ENCODE measurements around the gene TMOD4.
A peak's percentile ranks its signal among the peaks of the same experiment; 100 is the strongest.

The TMOD4 gene

GRCh38 chr1:151175041-151175741, 590 bp downstream of the TMOD4 start:
- no peak for DNase-seq

GRCh38 chr1:151171190-151171589, 4.6 kb downstream of the TMOD4 start:
- no peak for DNase-seq

- DNase-seq: no peak
Measured at GRCh38 chr1:151167116-151167515, 8.7 kb downstream of the TMOD4 start.

- DNase-seq: peak; percentile 78
Measured at GRCh38 chr1:151166505-151166956, 9.2 kb downstream of the TMOD4 start.

- peak; percentile 100 for DNase-seq
Measured at GRCh38 chr1:151165738-151166504, 9.9 kb downstream of the TMOD4 start, which contains the start of the genes LYSMD1 and SCNM1. Gene LYSMD1, minus strand, starts transcription at chr1:151165902. Its CDS starts 644 bp downstream, at chr1:151165258. Gene SCNM1, plus strand, starts transcription at chr1:151166144. Its CDS starts 9 bp downstream, at chr1:151166153.

- peak; percentile 33 for DNase-seq
Measured at GRCh38 chr1:151165281-151165737, 10.5 kb downstream of the TMOD4 start.

GRCh38 chr1:151164732-151165280, 11.0 kb downstream of the TMOD4 start:
- no peak for DNase-seq

GRCh38 chr1:151159373-151159772, 16.4 kb downstream of the TMOD4 start:
- no peak for DNase-seq

- DNase-seq: no peak
Measured at GRCh38 chr1:151158751-151159251, 17.0 kb downstream of the TMOD4 start.

- peak; percentile 40 for DNase-seq
Measured at GRCh38 chr1:151158326-151158725, 17.5 kb downstream of the TMOD4 start.

- peak; percentile 95 for DNase-seq
Measured at GRCh38 chr1:151157067-151157531, 18.7 kb downstream of the TMOD4 start.

GRCh38 chr1:151156515-151156819, 19.3 kb downstream of the TMOD4 start, which contains the start of gene TNFAIP8L2:
Gene TNFAIP8L2, plus strand, starts transcription at chr1:151156649. Its CDS starts 2,049 bp downstream, at chr1:151158698.
- DNase-seq: peak; percentile 94

- peak; percentile 62 for DNase-seq
Measured at GRCh38 chr1:151147665-151148064, 28.1 kb downstream of the TMOD4 start.

GRCh38 chr1:151147132-151147503, 28.7 kb downstream of the TMOD4 start:
- no peak for DNase-seq

- peak; percentile 96 for DNase-seq
Measured at GRCh38 chr1:151146412-151147131, 29.2 kb downstream of the TMOD4 start, which contains the start of gene SEMA6C. Gene SEMA6C, minus strand, starts transcription at chr1:151146631. Its CDS starts 4,010 bp downstream, at chr1:151142621.

GRCh38 chr1:151146072-151146411, 29.7 kb downstream of the TMOD4 start:
- no peak for DNase-seq

- DNase-seq: peak; percentile 68
Measured at GRCh38 chr1:151145304-151146071, 30.3 kb downstream of the TMOD4 start.

- DNase-seq: peak; percentile 46
Measured at GRCh38 chr1:151144474-151145303, 31.1 kb downstream of the TMOD4 start.

- no peak for DNase-seq
Measured at GRCh38 chr1:151143986-151144385, 31.8 kb downstream of the TMOD4 start.

- DNase-seq: no peak
Measured at GRCh38 chr1:151143057-151143435, 32.7 kb downstream of the TMOD4 start.

Data from hematopoietic multipotent progenitor cell treated with erythropoietin and hydrocortisone succinate and interleukin-3 and kit ligand, for 4 days (in vitro differentiated cells).